Fibroblast of the conjunctiva (primary cell): Measurements from ENCODE around the gene NPC1.

Source experiments
- DNase-seq: peaks from one replicate; pipeline ENCODE4 v3.0.0-alpha.2; 2010; ENCODE audit warnings: low read depth

The NPC1 gene

GRCh38 chr18:23487738-23488570 is 98.4 kb downstream of the NPC1 start:
- DNase-seq = no peak

GRCh38 chr18:23485386-23485785 is 100.9 kb downstream of the NPC1 start:
- DNase-seq = no peak

DNA sequence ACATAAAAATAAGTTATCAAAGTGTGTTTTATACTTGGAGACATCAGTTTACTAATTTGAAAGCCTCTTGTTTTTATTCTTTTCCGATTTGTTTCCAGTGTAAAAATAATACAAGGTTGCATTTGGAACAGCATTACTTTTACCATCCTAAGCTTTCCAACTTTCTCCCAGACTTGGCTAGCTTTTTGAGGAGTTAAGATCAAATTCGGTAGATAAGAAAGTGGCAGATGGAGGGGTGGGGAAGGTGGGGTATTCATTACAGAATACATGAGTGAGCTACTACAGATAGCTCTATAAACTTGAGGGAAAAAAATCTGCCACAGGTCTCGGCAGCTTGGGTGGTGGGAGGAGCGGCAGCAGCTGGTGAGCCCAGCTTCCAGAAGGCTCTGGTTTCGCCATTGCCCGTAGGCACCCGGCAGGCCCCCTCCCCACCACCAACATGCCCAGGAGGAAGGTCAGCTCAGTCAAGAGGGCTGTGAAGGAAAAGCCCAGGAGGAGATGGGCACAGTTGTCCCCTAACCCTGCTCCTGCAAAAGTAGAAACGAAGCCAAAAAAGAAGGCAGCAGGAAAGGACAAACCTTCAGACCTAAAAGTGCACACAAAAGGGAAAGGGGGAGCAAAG is 101.6 kb downstream of the NPC1 start:
- no peak for DNase-seq
